HG02642 (cell line): ENCODE results near the gene CTNNA1.

ENCODE experiments used
- ATAC-seq: cut with Tn5 transposase; IDR thresholded peaks from one replicate; pipeline ENCODE4 v1.9.1; 2021; ENCODE audit warnings: mild to moderate bottlenecking; ENCODE audit not compliant: unreplicated experiment, poor library complexity

The CTNNA1 gene

DNA sequence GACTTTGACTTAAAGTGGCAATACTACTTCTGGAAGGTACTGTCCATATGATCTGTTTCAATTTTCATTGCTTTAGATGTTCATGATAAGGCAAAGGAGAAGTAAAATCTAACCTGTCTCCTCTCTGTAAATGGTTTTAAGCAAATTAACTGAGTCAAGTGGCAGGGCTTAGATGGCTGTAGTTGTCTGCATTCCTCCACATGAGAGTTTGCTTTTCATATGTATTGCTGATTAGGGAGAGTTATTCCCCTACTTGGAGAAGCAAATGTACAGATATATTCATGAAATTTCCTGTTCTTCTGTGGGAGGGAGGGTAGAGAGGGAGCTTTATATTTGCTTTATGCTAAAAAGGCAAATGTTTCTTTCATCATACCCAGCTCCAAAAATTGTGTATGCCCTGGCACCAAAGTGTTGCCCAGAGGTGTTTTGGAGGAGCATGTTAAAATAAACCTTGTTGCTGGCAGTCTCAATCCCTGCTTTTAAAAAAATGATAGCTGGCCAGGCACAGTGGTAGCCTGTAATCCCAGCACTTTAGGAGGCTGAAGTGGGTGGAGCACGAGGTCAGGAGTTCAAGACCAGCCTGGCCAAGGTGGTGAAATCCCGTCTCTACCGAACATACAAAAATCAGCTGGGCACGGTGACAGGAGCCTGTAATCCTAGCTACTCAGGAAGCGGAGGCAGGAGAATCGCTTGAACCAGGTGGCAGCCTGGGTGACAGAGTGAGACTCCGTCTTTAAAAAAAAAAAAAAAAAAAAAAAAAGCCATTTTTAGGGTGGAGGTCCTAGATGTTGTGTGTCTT lies 125.4 kb downstream of the CTNNA1 start:
- no peak for ATAC-seq

DNA sequence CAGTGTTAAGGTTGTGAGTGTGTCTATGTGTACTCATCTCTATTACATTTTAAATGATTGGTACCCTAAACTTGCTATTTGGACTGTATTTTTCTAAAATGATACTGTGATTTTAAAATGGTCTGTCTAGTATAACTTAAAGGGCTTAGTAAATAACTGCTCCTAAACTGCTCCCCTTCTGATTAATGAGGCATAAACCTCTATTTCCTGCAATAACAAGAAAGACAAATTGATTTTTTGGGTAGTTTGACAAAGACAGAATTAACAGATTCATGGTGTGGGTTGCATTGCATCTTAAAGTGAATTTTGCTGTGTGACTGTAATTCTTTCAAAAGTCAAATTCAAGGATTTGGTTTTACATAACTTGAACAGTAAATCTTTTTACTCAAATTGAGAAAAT lies 130.0 kb downstream of the CTNNA1 start:
- no peak for ATAC-seq

DNA sequence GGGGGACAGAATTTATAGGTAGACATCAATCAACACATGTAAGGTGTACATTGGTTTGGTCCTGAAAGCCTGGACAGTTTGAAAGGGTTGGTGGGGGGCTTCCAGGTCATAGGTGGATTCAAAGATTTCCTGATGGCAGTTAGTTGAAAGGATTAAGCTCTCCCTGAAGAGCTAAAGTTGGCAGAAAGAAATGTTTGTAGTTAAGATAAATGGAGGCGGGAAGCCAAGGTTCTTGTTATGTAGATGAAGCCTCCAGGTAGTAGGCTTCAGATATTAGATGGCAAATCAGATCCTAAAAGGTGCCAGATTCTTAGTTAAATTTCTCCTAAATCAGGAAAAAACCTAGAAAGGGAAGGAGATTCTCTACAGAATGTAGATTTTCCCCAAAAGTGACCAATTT lies 130.9 kb downstream of the CTNNA1 start:
- no peak for ATAC-seq

DNA sequence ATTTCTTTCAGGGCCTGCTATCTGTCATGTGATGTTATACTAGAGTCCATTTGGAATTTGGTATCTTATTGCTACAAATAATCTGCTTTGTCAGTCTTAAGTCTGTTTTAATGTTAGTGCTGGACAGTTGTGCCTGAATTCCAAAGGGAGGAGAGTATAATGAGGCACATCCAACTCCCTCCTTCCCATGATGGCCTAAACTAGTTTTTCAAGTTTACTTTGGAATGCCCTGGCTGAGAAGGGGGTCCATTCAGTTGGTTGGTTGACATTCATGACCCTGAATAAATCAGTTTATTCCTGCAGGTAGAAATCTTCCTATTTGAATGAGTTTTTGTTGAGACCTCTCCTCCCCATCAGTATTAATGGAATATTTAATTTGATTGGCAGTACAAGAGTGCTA lies 131.3 kb downstream of the CTNNA1 start:
- no peak for ATAC-seq

- ATAC-seq: no peak
These were observed 136.8 kb downstream of the CTNNA1 start for GRCh38 chr5:138889994-138890393.

DNA sequence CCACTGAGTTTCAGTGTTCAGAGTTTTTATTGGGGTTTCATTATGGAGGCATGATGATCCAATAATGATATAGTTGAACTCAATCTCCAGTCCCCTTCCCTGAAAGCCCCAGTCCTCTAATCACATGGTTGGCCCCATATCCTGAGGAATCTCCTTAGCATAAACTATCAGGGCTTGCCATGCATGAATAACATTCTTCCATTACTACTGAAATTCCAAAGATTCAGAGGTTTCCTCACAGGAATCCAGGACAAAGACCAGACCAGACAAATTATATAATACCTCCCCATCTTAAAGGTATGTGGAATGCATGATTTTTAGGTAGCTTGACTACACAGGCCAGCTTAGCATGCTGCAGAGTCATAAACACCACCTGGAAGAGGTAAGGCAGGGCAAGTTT lies 137.4 kb downstream of the CTNNA1 start:
- no peak for ATAC-seq

GRCh38 chr5:138895918-138896317 lies 142.7 kb downstream of the CTNNA1 start:
- ATAC-seq: no peak

DNA sequence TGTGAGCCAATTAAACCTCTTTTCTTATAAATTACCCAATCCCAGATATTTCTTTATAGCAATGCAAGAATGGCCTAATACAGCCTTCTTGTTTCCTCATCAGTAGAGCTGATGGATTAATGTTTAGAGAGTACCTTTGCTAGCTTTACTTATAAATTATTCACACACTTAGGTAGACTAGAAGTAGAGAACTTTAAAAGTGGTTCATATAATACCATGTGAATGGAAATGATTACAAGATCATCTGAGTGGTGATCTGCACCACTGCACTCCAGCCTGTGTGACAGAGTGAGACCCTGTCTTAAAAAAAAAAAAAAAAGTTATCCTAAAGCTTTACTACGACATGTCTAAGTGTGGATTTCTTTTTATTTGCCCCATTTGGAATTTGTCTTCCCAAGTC lies 145.1 kb downstream of the CTNNA1 start:
- no peak for ATAC-seq

- no peak for ATAC-seq
These were observed 145.5 kb downstream of the CTNNA1 start for GRCh38 chr5:138898742-138899141.

- ATAC-seq: no peak
These were observed 147.2 kb downstream of the CTNNA1 start for GRCh38 chr5:138900281-138900965.

GRCh38 chr5:138901716-138902115 lies 148.5 kb downstream of the CTNNA1 start:
- ATAC-seq: no peak

DNA sequence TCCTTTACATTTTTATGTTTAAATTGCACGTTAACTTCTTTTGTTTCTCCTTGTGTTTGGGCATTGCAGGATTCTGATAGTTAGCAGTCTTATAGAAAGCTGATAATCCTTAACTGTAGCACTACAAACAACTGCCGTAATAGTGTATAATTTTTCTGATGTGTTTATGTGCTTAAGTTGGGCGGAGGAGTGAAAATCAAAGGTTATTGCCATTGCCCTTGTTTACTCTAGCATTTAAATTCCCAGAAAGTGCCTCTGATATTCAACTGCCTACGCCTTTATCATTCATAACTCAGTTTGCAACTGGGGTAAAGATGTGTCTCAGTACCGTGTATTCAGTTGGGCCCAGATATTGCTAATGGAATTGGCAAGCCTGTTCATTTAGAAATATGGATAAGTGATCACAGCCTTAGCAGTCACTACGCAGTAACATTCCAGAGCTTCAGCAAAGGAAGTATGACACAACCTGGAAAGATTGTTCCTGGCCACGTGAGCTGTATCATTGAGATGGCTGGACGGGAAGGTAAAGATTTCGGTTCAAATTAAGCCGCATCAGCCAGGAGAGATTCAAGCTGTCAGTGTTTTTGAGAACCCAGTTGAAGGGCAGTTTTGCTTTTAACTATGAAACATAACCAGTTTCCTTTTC lies 150.0 kb downstream of the CTNNA1 start:
- ATAC-seq: no peak

- no peak for ATAC-seq
These were observed 152.3 kb downstream of the CTNNA1 start for GRCh38 chr5:138905541-138905940.

DNA sequence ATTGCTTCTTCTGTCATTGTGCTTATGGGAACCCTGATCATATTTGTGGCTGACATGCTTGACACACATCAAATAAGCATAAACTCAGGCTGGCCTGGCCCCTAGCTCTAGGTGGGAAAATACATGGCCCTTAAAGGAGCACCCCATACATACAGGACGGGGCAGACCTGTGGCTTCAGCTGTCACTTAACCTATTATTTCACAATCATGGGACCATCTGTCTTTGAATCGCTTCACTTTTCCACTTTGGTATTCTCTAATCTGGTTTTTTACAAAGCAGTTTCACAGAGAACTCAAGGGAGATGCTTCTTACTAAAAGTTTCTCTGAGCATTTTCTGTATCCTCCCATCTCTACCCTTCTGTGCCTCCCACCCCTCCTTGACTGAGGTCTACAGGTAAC lies 156.5 kb downstream of the CTNNA1 start:
- no peak for ATAC-seq

DNA sequence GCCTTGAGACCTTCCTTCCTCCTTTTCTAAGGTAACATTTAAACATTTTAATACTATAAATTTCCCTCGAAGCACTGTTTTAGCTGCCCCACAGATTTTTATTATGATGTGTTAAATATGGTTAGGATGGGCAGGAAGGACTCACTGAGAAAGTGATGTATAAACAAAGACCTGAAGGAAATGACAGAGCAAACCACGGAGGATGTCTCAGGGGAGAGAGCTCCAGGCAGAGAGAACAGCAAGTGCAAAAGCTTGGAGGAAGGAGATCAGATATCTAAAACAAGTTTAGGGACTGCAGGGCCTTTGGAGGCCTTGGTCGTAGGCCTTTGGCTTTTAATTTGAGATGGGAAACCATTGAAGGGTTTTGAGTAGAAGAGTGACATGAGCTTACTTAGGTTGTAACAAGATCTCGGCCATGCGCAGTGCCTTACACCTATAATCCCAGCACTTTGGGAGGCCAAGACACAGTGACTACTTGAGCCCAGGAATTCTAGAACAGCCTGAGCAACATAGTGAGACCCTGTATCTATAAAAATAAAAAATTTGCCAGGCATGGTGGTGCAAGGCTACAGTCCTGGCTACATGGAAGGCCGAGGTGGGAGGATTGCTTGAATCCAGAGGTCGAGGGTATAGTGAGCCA lies 157.4 kb downstream of the CTNNA1 start:
- no peak for ATAC-seq

DNA sequence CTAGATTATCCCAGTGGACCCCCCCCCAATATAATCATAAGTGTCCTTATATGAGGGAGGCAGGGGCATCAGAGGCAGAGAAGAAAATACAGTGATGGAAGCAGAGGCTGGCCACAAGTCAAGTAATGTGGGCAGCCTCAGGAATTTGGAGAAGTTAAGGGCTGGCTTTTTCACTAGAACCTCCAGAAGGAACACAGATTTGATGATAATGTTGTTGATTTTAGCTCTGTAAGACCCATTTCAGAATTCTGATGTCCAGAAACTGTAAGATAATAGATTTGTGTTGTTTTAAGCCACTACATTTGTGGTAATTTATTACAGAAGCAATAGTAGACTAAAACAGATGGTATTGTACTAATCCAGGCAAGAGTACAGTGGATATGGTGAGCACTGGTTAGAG lies 158.2 kb downstream of the CTNNA1 start:
- ATAC-seq: no peak

GRCh38 chr5:138912093-138912492 lies 158.9 kb downstream of the CTNNA1 start:
- ATAC-seq: no peak

GRCh38 chr5:138913773-138914172 lies 160.5 kb downstream of the CTNNA1 start:
- no peak for ATAC-seq

DNA sequence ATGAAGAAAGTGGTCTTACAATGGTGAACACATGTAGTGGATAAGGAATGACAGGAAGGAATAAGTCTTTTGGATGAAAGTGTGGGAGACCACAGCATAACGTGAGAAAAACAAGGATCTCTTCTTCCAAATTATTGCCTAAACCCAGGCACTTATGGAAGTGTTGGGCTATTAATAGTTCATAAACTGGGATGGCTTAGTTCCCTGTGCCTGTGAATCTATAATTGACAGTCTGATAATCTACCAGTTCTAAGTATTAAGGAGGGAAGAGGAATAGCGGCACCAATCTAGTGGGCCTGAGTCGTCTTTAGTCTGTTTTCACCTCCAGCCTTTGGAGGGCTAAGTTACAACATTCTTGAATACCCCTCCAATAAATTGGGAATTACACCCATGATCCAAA lies 161.1 kb downstream of the CTNNA1 start:
- no peak for ATAC-seq

- ATAC-seq: no peak
These were observed 165.5 kb downstream of the CTNNA1 start for GRCh38 chr5:138918686-138919085.

DNA sequence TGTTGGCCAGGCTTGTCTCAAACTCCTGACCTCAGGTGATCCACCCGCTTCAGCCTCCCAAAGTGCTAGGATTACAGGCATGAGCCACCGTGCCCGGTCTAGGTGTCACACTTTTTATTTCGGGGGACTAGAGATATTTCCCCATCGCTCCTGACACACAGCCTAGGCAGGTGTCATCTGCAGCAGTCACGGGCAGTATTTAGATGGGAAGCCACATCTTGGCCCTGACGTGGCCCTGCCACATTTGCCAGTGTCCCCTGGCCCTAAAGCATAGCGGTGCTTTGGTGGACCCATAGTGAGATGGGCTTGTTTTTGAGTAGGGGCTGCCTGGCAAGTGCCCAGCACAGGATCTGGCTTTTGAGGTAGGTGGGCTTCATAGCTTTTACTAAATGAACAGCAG lies 167.0 kb downstream of the CTNNA1 start:
- no peak for ATAC-seq
